ENCODE data around the gene ABHD15.
A peak's percentile ranks its signal among the peaks of the same experiment; 100 is the strongest.

Gene ABHD15

GRCh38 chr17:29594519-29595090, 27.8 kb upstream of the ABHD15 start:
- no peak for DNase-seq

- no peak for DNase-seq
Measured at GRCh38 chr17:29593591-29594518, 27.0 kb upstream of the ABHD15 start.

GRCh38 chr17:29592850-29593551, 26.2 kb upstream of the ABHD15 start, which contains the start of gene ANKRD13B:
TSS of gene ANKRD13B (plus strand) at chr17:29593132. CDS start at chr17:29593622, 490 bp downstream.
- DNase-seq, result no peak

GRCh38 chr17:29591737-29592608, 25.1 kb upstream of the ABHD15 start:
- peak; percentile 68 for DNase-seq

DNA sequence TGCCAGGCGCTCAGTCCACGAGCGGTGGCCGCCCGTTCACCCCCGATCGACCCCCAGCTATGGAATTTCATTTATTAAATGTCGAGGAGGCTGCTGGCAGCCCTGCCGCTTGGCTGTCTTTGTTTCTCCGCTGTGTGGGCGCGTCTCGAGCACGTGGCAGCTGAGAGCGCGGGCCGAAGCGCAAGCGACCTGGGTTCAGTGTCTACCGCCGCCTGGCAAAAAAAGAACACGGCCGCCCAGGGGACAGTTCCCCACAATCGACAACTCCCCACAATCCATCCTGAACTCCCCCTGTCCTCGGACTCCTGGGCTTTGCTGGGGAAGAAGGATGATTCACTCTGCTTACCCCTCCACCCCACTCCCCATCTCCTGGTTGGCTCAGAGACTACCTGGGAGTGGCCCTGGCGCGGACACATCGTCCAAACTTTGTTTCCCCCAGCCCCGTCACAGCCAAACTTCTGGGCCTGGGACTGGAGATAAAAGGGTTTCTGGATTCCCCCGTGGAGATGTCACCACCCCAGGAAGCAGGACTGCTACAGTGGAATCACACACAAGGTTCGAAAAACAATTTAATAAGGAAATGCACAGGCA, 24.4 kb upstream of the ABHD15 start:
- DNase-seq, result no peak

GRCh38 chr17:29590411-29591145, 23.7 kb upstream of the ABHD15 start:
- DNase-seq, result no peak

GRCh38 chr17:29589524-29590410, 22.9 kb upstream of the ABHD15 start, which contains the start of gene GIT1:
TSS of gene GIT1 (minus strand) at chr17:29589648. CDS start at chr17:29589378, 270 bp downstream.
- peak; percentile 76 for DNase-seq

DNA sequence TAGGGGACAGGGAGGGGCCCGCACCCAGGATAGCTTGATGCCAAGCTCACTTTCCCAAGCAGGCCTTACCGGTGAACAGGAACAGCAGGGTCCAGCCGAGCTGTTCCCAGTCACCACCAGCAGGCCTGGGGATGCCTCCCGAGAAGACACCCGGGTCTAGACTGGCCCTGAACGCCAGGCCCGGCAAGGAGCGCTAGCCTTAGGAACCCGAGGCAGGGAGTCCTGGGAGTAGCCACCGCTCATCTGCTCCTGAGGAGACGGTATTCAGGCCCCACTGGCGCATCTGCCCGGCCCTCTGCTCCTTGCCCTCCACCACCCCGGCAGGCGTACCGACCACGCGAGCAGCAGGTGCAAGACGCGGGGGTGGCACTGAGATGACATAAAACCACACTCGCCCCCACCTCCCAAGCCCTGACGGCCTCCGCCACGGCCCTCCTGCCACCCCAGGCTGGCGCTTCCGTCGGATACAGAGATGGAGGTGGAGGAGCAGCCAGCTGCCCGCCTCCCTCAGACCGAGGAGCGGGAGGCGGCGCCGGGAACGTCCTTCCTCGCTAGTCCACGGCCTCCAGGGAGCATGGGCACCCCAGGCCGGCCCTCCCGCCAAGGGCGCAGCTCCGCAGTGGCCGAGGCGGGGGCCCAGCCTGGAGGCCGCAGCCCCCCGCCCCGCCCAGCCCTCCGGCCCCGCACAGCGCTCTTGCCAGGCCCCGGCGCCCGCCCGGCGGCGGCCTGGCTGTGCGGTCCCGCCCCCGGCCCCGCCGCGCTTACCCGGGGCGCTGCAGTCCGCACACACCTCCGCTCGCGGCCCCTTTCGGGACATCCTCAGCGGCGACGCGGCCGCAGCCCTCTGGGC, 21.9 kb upstream of the ABHD15 start:
- peak; percentile 27 for DNase-seq

GRCh38 chr17:29588017-29588561, 21.3 kb upstream of the ABHD15 start:
- DNase-seq, result no peak

DNA sequence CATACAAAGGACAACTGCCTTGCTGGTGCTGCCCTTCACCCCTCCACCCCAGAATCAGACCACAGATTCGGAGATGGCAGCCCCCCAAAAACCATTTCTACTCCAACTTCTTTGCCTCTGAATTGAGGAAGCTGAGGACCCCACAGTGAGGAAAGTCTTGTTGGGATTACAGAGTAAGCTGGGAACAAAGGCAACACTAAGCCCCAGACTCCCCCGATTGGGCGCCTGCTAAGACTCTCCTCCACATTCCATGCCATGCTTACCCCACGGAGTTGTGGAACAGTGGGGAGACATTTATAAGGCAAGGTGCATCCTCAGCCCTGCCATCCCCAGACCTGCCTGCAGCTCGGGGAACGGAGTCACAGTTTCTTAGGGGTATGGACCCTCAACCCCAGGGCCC, 20.8 kb upstream of the ABHD15 start:
- no peak for DNase-seq

GRCh38 chr17:29586676-29587469, 20.0 kb upstream of the ABHD15 start:
- no peak for DNase-seq

DNA sequence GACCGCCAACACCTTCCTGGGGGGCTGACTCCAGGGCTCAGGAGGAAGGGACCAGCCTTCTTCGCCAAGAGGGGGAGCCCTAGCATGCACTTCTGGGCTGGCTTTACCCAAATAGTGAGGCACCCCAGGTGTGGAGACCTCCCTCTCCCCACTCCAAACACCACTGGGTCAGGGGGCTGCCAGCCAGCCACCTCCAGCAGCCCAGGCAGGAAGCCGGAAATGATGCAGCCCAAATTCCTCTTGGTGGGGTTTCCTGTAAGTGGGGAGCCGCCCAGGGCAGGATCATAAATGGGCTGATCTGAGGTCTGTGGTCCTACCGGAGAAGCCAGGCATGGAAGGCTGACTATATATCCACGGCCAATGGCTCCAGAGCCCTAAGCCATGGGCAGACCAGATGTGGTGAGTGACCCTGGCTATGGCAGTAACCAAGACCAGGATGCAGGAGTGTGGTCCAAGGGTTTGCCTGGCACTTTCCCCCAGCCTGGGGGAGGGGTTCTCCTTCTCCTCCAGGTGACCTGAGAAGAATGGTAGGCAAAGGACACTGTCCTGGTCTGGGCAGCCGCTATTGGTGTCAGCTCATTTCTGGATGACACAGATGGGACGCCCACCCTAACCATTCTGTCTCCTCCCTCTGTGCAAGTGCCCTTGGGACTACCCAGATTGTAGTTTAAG, 18.4 kb upstream of the ABHD15 start:
- peak; percentile 39 for DNase-seq

DNA sequence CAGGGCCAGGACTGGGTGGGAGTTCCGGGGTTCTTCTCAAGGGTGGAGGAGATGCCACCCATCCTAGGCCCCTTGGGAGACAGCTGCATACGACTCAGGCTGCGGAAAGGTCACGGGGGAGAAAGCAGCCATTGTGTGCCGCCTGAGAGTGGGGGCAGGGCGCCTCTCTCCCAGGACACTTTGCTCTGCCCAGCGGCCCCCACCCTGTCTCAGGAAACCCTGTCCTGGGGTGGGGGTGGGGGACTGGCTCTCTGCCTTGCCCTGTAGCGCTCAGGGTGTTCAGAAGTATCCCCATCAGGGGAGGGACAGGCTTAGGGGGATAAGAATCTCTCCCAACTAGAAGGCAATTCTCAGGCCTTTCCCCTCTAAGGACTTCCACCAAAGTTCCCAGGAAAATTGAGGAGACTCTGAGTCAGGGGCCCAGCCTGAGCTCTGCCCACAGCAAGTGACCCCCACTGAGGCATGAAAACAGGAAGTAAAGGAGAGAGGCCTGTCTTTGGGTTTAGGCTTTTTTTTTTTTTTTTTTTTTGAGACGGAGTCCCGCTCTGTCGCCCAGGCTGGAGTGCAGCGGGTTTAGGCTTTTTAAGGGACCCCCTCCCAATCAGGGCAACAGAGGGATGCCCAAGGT, 17.7 kb upstream of the ABHD15 start:
- DNase-seq, result no peak

- no peak for DNase-seq
Measured at GRCh38 chr17:29583324-29584248, 16.7 kb upstream of the ABHD15 start.

DNA sequence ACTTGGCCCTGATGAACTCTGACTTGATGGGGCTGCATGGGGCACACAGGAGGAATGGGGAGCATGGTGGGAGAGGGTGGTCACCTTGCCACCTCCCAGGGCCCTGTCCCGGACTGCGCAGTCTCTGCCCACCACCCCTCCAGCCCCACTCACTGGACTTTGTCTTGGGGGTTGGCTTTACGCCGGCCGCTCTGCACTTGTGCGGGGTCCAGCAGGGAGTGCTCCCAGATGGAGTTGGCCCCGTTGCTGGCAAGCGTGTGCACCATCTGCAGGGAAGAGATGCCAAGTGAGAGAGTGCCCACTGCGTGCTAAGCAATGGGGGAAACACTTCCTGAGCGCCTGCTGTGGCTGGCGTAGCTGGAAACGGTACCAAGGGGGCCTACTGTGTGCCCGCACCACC, 15.9 kb upstream of the ABHD15 start:
- no peak for DNase-seq

- no peak for DNase-seq
Measured at GRCh38 chr17:29582254-29582765, 15.5 kb upstream of the ABHD15 start.
